Endodermal cell (in vitro differentiated cells): ENCODE results near the gene CAPRIN1. TPM values are rescaled to one million over a fixed set of nuclear protein-coding genes. Genes with fewer than 3 reads are reported as not detected.

Experiments used
- DNase-seq: peaks from one replicate; pipeline ENCODE4 v3.0.0-alpha.2; 2017
- H3K27ac ChIP-seq: 2 replicates; pipeline ENCODE4 v1.5.1; 2013; ENCODE audit warnings: mild to moderate bottlenecking, low read depth, low read length, moderate library complexity
- H3K27me3 ChIP-seq: 2 replicates; pipeline ENCODE4 v1.6.1; 2013; ENCODE audit warnings: mild to moderate bottlenecking, low read length, moderate library complexity; ENCODE audit not compliant: insufficient read depth, control insufficient read depth, poor library complexity, severe bottlenecking
- H3K36me3 ChIP-seq: 2 replicates; pipeline ENCODE4 v1.7.0; 2013; ENCODE audit warnings: mild to moderate bottlenecking, low read length, moderate library complexity; ENCODE audit not compliant: control insufficient read depth, insufficient read depth
- H3K4me1 ChIP-seq: one replicate; pipeline ENCODE4 v1.7.0; 2013; ENCODE audit warnings: low read length; ENCODE audit not compliant: control insufficient read depth, insufficient read depth
- H3K4me3 ChIP-seq: 2 replicates; pipeline ENCODE4 v1.5.1; 2013; ENCODE audit warnings: mild to moderate bottlenecking, low read length, moderate library complexity
- H3K9ac ChIP-seq: 2 replicates; pipeline ENCODE4 v1.6.1; 2013; ENCODE audit warnings: mild to moderate bottlenecking, low read length, moderate library complexity; ENCODE audit not compliant: poor library complexity, severe bottlenecking; ENCODE audit errors: extremely low read depth
- H3K9me3 ChIP-seq: 2 replicates; pipeline ENCODE4 v1.6.1; 2013; ENCODE audit warnings: mild to moderate bottlenecking, low read length, moderate library complexity; ENCODE audit not compliant: control insufficient read depth
- H3K27ac Mint-ChIP-seq: 2 replicates; pipeline ENCODE4 v1.8.0; 2020; ENCODE audit warnings: mixed read lengths
- H3K27me3 Mint-ChIP-seq: 2 replicates; pipeline ENCODE4 v1.8.0; 2021; ENCODE audit warnings: mild to moderate bottlenecking, mixed read lengths; ENCODE audit not compliant: insufficient read depth
- H3K36me3 Mint-ChIP-seq: 2 replicates; pipeline ENCODE4 v1.8.0; 2020; ENCODE audit warnings: low read depth, mixed read lengths
- H3K4me1 Mint-ChIP-seq: 2 replicates; pipeline ENCODE4 v1.8.0; 2020; ENCODE audit warnings: mixed read lengths
- H3K4me3 Mint-ChIP-seq: 2 replicates; pipeline ENCODE4 v1.8.0; 2020; ENCODE audit warnings: mild to moderate bottlenecking, moderate library complexity, mixed read lengths
- H3K9me3 Mint-ChIP-seq: 2 replicates; pipeline ENCODE4 v1.8.0; 2020; ENCODE audit warnings: mild to moderate bottlenecking, mixed read lengths
- WGBS, 2 experiments: methylation state at CpG; one replicate each; pipeline versions ENCODE4 v1.1.5 to v1.1.7; 2013; ENCODE audit warnings: missing lambda C conversion rate in 2 of 2, mixed read lengths in 1 of 2; ENCODE audit not compliant: insufficient coverage in 1 of 2, insufficient read length in 1 of 2; 5-methylcytosine and 5-hydroxymethylcytosine counted together
- total RNA-seq, 2 donors: library from RNA; stranded (reverse); fragmentation: NEBNext Ultra II Directional in 1 of 2; extraction: Animal tissue kit (Norgen Biotek cat#: 25700) in 1 of 2; gene quantifications; 2 replicates in 1 of 2; 3 replicates in 1 of 2; pipeline ENCODE4 v1.2.1, GENCODE V29; 2021
- TF ChIP-seq, protein P1 (sequence below): fragments of 200-600 bp; sonication (generic); conservative IDR thresholded peaks from 2 replicates; pipeline ENCODE4 v1.5.0; 2021; ENCODE audit warnings: antibody characterized with exemption, mild to moderate bottlenecking

Gene CAPRIN1
- total RNA-seq, 2 donors from 2014 or later: 226 to 241 TPM

DNA sequence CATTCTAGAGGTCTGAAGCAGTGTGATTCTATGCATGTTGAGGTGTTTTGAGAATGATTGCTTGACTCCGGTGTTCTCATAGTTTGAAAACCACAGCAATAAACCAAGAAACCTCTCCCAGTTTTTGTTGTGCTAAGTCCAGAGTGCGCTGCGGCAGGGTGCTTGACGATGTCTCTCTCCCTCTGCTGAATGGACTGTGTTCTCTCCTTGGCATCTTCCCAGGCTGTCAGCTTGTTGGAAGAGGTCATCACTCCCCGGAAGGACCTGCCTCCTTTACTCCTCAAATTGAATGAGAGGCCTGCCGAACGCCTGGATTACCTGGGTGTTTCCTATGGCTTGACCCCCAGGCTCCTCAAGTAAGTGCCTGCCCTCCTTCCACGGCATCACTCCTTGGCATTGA is 84.9 kb downstream of the CAPRIN1 start:
- Mint-ChIP-seq H3K36me3 (peaks cover 80% of the 10 kb centered on the region), H3K4me1 (no peaks in the 10 kb centered on the region), H3K27ac (no peak overlapping the region), H3K9me3 (no peaks in the 10 kb centered on the region), H3K4me3 (no peak overlapping the region), H3K27me3 (no peaks in the 10 kb centered on the region)
- Histone ChIP-seq H3K36me3 (peaks cover 82% of the 10 kb centered on the region), H3K9me3 (no peaks in the 10 kb centered on the region), H3K27ac (no peak overlapping the region), H3K9ac (no peak overlapping the region), H3K4me3 (no peak overlapping the region), H3K27me3 (no peaks in the 10 kb centered on the region), H3K4me1 (no peaks in the 10 kb centered on the region)
- WGBS, 2 experiments: 92 to 95% methylated on average over 3 to 8 of the region's 8 CpGs
- no peak for DNase-seq
- TF ChIP-seq, protein P1, sequence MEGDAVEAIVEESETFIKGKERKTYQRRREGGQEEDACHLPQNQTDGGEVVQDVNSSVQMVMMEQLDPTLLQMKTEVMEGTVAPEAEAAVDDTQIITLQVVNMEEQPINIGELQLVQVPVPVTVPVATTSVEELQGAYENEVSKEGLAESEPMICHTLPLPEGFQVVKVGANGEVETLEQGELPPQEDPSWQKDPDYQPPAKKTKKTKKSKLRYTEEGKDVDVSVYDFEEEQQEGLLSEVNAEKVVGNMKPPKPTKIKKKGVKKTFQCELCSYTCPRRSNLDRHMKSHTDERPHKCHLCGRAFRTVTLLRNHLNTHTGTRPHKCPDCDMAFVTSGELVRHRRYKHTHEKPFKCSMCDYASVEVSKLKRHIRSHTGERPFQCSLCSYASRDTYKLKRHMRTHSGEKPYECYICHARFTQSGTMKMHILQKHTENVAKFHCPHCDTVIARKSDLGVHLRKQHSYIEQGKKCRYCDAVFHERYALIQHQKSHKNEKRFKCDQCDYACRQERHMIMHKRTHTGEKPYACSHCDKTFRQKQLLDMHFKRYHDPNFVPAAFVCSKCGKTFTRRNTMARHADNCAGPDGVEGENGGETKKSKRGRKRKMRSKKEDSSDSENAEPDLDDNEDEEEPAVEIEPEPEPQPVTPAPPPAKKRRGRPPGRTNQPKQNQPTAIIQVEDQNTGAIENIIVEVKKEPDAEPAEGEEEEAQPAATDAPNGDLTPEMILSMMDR: no peak

DNA sequence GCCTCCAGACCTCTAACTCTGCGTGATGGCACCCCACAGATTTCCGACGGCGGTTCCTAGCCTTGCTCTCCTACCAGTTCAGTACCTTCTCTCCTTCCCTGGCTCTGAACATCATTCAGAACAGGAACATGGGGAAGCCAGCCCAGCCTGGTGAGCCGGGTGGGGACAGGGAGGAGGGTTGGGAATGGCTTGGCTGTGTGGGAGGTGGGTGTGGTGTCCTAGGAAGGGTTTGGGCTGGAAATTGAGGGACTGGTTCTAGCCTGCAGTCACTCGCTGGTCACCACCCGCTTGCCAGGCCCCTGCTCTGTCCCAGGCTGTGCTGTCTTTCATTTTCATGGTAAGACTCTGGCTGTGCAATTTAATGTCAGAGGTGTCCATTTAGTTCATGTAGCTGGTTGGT is 87.8 kb downstream of the CAPRIN1 start:
- H3K9me3 ChIP-seq: no peaks in the 10 kb centered on the region
- H3K27ac ChIP-seq: no peak overlapping the region
- no peak overlapping the region for H3K9ac ChIP-seq
- no peak overlapping the region for H3K27ac Mint-ChIP-seq
- H3K4me3 ChIP-seq: no peak overlapping the region
- peaks cover 82% of the 10 kb centered on the region for H3K36me3 ChIP-seq
- H3K27me3 Mint-ChIP-seq: no peaks in the 10 kb centered on the region
- H3K9me3 Mint-ChIP-seq: no peaks in the 10 kb centered on the region
- DNase-seq: no peak
- TF ChIP-seq, protein P1: no peak
- H3K36me3 Mint-ChIP-seq: peaks cover 79% of the 10 kb centered on the region
- H3K4me1 Mint-ChIP-seq: no peaks in the 10 kb centered on the region
- H3K4me3 Mint-ChIP-seq: no peak overlapping the region
- no peaks in the 10 kb centered on the region for H3K4me1 ChIP-seq
- 92 to 100% methylated on average over 2 to 7 of the region's 7 CpGs for WGBS, 2 experiments
- H3K27me3 ChIP-seq: no peaks in the 10 kb centered on the region

DNA sequence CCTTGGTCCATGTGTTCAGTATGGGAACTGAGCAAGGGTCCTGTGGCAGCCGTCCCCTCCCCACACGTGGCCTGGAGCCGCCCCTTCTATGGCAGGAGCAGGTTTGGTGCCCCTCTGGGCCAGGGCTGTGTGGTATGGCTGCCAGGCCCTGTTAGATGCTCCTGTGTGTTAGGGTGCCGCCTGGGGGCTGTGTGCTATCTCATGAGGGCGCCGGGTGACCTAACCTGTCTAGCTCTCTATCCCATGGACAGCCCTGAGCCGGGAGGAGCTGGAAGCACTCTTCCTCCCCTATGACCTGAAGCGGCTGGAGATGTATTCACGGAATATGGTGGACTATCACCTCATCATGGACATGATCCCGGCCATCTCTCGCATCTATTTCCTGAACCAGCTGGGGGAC is 88.6 kb downstream of the CAPRIN1 start:
- no peak overlapping the region for H3K27ac ChIP-seq
- 93 to 95% methylated on average over 6 to 11 of the region's 11 CpGs for WGBS, 2 experiments
- H3K4me1 Mint-ChIP-seq: no peaks in the 10 kb centered on the region
- no peak for DNase-seq
- peaks cover 76% of the 10 kb centered on the region for H3K36me3 Mint-ChIP-seq
- H3K27me3 ChIP-seq: no peaks in the 10 kb centered on the region
- no peak overlapping the region for H3K27ac Mint-ChIP-seq
- no peak overlapping the region for H3K4me3 ChIP-seq
- H3K9me3 Mint-ChIP-seq: no peaks in the 10 kb centered on the region
- no peaks in the 10 kb centered on the region for H3K4me1 ChIP-seq
- no peak overlapping the region for H3K4me3 Mint-ChIP-seq
- TF ChIP-seq, protein P1: no peak
- H3K9me3 ChIP-seq: no peaks in the 10 kb centered on the region
- peaks cover 85% of the 10 kb centered on the region for H3K36me3 ChIP-seq
- no peak overlapping the region for H3K9ac ChIP-seq
- no peaks in the 10 kb centered on the region for H3K27me3 Mint-ChIP-seq
